Femur (tissue), 1 donor: Measurements from ENCODE around the gene N4BP2L2.
A peak's percentile ranks its signal among the peaks of the same experiment; 100 is the strongest.

Experiments used
- DNase-seq: peaks from one replicate; pipeline ENCODE4 v3.0.0-alpha.2; 2017

Gene N4BP2L2

GRCh38 chr13:32456591-32456990 is 82.0 kb downstream of the N4BP2L2 start:
- no peak for DNase-seq

GRCh38 chr13:32455594-32455903 is 83.0 kb downstream of the N4BP2L2 start:
- DNase-seq, result no peak

GRCh38 chr13:32454886-32455593 is 83.6 kb downstream of the N4BP2L2 start:
- no peak for DNase-seq

GRCh38 chr13:32453981-32454380 is 84.6 kb downstream of the N4BP2L2 start:
- DNase-seq, result no peak

- DNase-seq, result no peak
These were observed 89.6 kb downstream of the N4BP2L2 start for GRCh38 chr13:32448972-32449371.

GRCh38 chr13:32447894-32448623 is 90.5 kb downstream of the N4BP2L2 start:
- no peak for DNase-seq

- no peak for DNase-seq
These were observed 91.7 kb downstream of the N4BP2L2 start for GRCh38 chr13:32446773-32447465.

- no peak for DNase-seq
These were observed 92.4 kb downstream of the N4BP2L2 start for GRCh38 chr13:32446220-32446619.

GRCh38 chr13:32445461-32445860 is 93.1 kb downstream of the N4BP2L2 start:
- no peak for DNase-seq

- DNase-seq, result no peak
These were observed 95.5 kb downstream of the N4BP2L2 start for GRCh38 chr13:32443111-32443510.

GRCh38 chr13:32438871-32439270 is 99.7 kb downstream of the N4BP2L2 start:
- no peak for DNase-seq

GRCh38 chr13:32432856-32433255 is 105.7 kb downstream of the N4BP2L2 start:
- DNase-seq, result no peak

- no peak for DNase-seq
These were observed 107.2 kb downstream of the N4BP2L2 start for GRCh38 chr13:32431361-32431760.

GRCh38 chr13:32430018-32430747 is 108.4 kb downstream of the N4BP2L2 start:
- peak; percentile 25 for DNase-seq

GRCh38 chr13:32429433-32429909 is 109.1 kb downstream of the N4BP2L2 start:
- DNase-seq, result no peak

- no peak for DNase-seq
These were observed 109.8 kb downstream of the N4BP2L2 start for GRCh38 chr13:32428581-32429432.

- peak; percentile 80 for DNase-seq
These were observed 110.6 kb downstream of the N4BP2L2 start, which contains the start of gene N4BP2L1 for GRCh38 chr13:32427852-32428580. N4BP2L1 (minus strand) TSS chr13:32428130; CDS start chr13:32428082, 48 bp downstream.

GRCh38 chr13:32426990-32427851 is 111.4 kb downstream of the N4BP2L2 start:
- DNase-seq, result peak; percentile 70

- DNase-seq, result no peak
These were observed 112.2 kb downstream of the N4BP2L2 start for GRCh38 chr13:32426191-32426989.
